Loucy (cell line): ENCODE data around the gene LSM8.

Source experiments
- EZH2phosphoT487 ChIP-seq: fragments of 200-600 bp; IDR thresholded peaks from 2 replicates; pipeline ENCODE4 v1.6.1; 2018; ENCODE audit warnings: antibody characterized with exemption, mild to moderate bottlenecking, moderate library complexity, borderline replicate concordance
- TF ChIP-seq, protein P1 (sequence below): fragments of 200-600 bp; sonication (generic); conservative IDR thresholded peaks from 2 replicates; pipeline ENCODE4 v1.5.1; 2014; ENCODE audit warnings: mild to moderate bottlenecking, antibody characterized with exemption, low read length

DNA sequence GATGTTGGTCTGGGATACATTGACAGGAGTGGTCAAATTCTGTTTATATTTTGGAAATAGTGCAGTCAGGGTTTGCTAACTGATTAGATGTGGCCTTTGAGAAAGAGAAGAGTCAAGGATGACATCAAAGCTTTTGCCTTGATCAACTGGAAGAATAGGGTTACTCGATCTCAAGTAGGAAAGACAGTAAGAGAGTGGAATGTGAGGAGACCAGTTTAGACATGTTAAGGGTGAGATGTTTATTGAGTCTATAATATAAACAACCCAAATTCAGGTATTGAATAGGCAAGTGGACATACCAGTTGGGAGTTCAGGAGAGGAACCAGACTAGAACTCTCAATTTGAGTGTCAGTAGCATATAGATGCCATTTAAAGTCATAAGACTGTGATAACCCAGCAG lies 38.6 kb downstream of the LSM8 start:
- TF ChIP-seq, protein P1, sequence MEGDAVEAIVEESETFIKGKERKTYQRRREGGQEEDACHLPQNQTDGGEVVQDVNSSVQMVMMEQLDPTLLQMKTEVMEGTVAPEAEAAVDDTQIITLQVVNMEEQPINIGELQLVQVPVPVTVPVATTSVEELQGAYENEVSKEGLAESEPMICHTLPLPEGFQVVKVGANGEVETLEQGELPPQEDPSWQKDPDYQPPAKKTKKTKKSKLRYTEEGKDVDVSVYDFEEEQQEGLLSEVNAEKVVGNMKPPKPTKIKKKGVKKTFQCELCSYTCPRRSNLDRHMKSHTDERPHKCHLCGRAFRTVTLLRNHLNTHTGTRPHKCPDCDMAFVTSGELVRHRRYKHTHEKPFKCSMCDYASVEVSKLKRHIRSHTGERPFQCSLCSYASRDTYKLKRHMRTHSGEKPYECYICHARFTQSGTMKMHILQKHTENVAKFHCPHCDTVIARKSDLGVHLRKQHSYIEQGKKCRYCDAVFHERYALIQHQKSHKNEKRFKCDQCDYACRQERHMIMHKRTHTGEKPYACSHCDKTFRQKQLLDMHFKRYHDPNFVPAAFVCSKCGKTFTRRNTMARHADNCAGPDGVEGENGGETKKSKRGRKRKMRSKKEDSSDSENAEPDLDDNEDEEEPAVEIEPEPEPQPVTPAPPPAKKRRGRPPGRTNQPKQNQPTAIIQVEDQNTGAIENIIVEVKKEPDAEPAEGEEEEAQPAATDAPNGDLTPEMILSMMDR = no peak
- no peak for TF ChIP-seq EZH2phosphoT487
